ENCODE data around the gene TAL2. TPM values are rescaled to one million over a fixed set of nuclear protein-coding genes. Genes with fewer than 3 reads are reported as not detected.

TAL2 gene
- total and polyA plus RNA-seq, 9 of the 15 experiments (the other 6 are each of a cell fraction or from before 2014, with no cell fraction given), result 0.21 to 3.7 (median 1.1) TPM; not detected in 1

GRCh38 chr9:105647595-105648349 lies 14.5 kb upstream of the TAL2 start (continued):
- TF ChIP-seq VEZF1 (CRISPR knock-in tag; IDR thresholded peaks at IDR 0.05) (peak; percentile 18; the same call in 1 of the 2 replicates), RNF2 (IDR thresholded peaks at IDR 0.05) (0 out of 2 replicates have a peak, but pooled peaks have one; percentile 45), ZNF24 (IDR thresholded peaks at IDR 0.05) (peak; percentile 59; the same call in 1 of the 2 replicates), COPS2 (conservative IDR thresholded peaks at IDR 0.05) (no peak), CBX2 (IDR thresholded peaks at IDR 0.05; ENCODE audit: insufficient read depth, low read length, poor library complexity, severe bottlenecking) (no peak), ZBTB33 (CRISPR knock-in tag; IDR thresholded peaks at IDR 0.05) (no peak), BCOR (IDR thresholded peaks at IDR 0.05) (peak; percentile 50; the same call in 1 of the 2 replicates), ARID2 (IDR thresholded peaks at IDR 0.05) (no peak), NR2C1 (IDR thresholded peaks at IDR 0.05) (no peak), NR2C1 (tag; IDR thresholded peaks at IDR 0.05) (no peak), MTF1 (CRISPR knock-in tag; IDR thresholded peaks at IDR 0.05; ENCODE audit: borderline replicate concordance) (no peak), XRCC3 (IDR thresholded peaks at IDR 0.05) (no peak), MYC (IDR thresholded peaks at IDR 0.05; ENCODE audit: low read depth, low read length) (0 out of 2 replicates have a peak, but pooled peaks have one; percentile 12), MYC (CRISPR knock-in tag; IDR thresholded peaks at IDR 0.05; ENCODE audit: borderline replicate concordance, low read depth) (no peak), GABPA (tag; conservative IDR thresholded peaks at IDR 0.05; ENCODE audit: low read depth) (no peak), HLTF (IDR thresholded peaks at IDR 0.05) (no peak), HNRNPL (IDR thresholded peaks at IDR 0.05; ENCODE audit: low read depth, low read length) (0 out of 2 replicates have a peak, but pooled peaks have one; percentile 36), GTF2F1 (IDR thresholded peaks at IDR 0.05; ENCODE audit: low read depth, low read length) (no peak), ZNF780A (CRISPR knock-in tag; IDR thresholded peaks at IDR 0.05) (no peak), LCOR (CRISPR knock-in tag; IDR thresholded peaks at IDR 0.05) (peak; percentile 18; the same call in 1 of the 2 replicates), FOSL1 (tag; conservative IDR thresholded peaks at IDR 0.05) (peak; percentile 99), ZNF696 (CRISPR knock-in tag; conservative IDR thresholded peaks at IDR 0.05) (no peak), DPF2 (IDR thresholded peaks at IDR 0.05) (peak; percentile 100), POLR2AphosphoS2 (IDR thresholded peaks at IDR 0.05; ENCODE audit: low read length) (no peak), MYBL2 (IDR thresholded peaks at IDR 0.05; ENCODE audit: low read depth) (no peak), MYBL2 (CRISPR knock-in tag; IDR thresholded peaks at IDR 0.05; ENCODE audit: borderline replicate concordance) (no peak), GMEB1 (CRISPR knock-in tag; IDR thresholded peaks at IDR 0.05) (no peak)

Data from K562 (cell line).